Ovary (tissue), 9 donors: ENCODE data around the gene CACUL1. TPM values are rescaled to one million over a fixed set of nuclear protein-coding genes. Genes with fewer than 3 reads are reported as not detected.

Experiments
- DNase-seq, 5 donors: peaks; one replicate each; pipeline ENCODE4 v3.0.0-alpha.2; 2019 to 2020
- H3K27ac ChIP-seq, 2 donors: fragments of 200-600 bp; one replicate each; pipeline versions ENCODE4 v1.5.1 to v1.8.0; 2019 to 2022
- H3K27me3 ChIP-seq: fragments of 200-600 bp; one replicate; pipeline ENCODE4 v1.8.0; 2022
- H3K36me3 ChIP-seq: fragments of 200-600 bp; sonication (generic); one replicate; pipeline ENCODE4 v1.5.1; 2019
- H3K4me1 ChIP-seq: one replicate; pipeline ENCODE4 v1.8.1; 2013; ENCODE audit warnings: mild to moderate bottlenecking, moderate library complexity; ENCODE audit not compliant: insufficient read depth
- H3K4me3 ChIP-seq: fragments of 200-600 bp; sonication (generic); one replicate; pipeline ENCODE4 v1.5.1; 2017
- H3K9me3 ChIP-seq, 2 donors: fragments of 200-600 bp in 1 of 2; sonication (generic) in 1 of 2; one replicate each; pipeline versions ENCODE4 v1.5.1 to v1.8.1; 2013 to 2019; ENCODE audit warnings: mild to moderate bottlenecking in 1 of 2, moderate library complexity in 1 of 2
- CTCF ChIP-seq, 3 donors: fragments of 450-650 bp in 2 of 3; fragments of 200-600 bp in 1 of 3; IDR thresholded peaks; one replicate each; pipeline versions ENCODE4 v1.5.1 to v1.8.0; 2016 to 2022; ENCODE audit warnings: antibody characterized with exemption in 3 of 3, mild to moderate bottlenecking in 1 of 3
- EP300 ChIP-seq: sonication (generic); formaldehyde crosslinking; IDR thresholded peaks from one replicate; pipeline ENCODE4 v1.6.1; 2017; ENCODE audit warnings: antibody characterized with exemption
- POLR2A ChIP-seq: fragments of 450-650 bp; IDR thresholded peaks from one replicate; pipeline ENCODE4 v1.6.1; 2017; ENCODE audit warnings: antibody characterized with exemption, mild to moderate bottlenecking, moderate library complexity
- WGBS, 3 donors: extraction: QIAGEN DNeasy Blood & Tissue Kit in 1 of 3; methylation state at CpG; one replicate each; pipeline versions ENCODE4 v1.1.5 to v1.1.7; 2013 to 2017; 5-methylcytosine and 5-hydroxymethylcytosine counted together
- intact Hi-C, 4 donors: fragments of 100-400 bp; cut with DNase I; formaldehyde crosslinking; loops; one replicate each; pipeline versions ENCODE4 v1.11.0 to v1.15.1; 2022 to 2023
- polyA plus RNA-seq, 2 donors: library from polyadenylated mRNA; stranded (reverse); fragments of 200-250 nt in 1 of 2; fragments of 350-450 nt in 1 of 2; fragmentation: Illumina TruSeq in 1 of 2; extraction: RNeasy Lipid Tissue Mini Kit (QIAGEN cat#74804) in 1 of 2; gene quantifications; one replicate each; pipeline ENCODE4 v1.2.3, GENCODE V29; 2013 to 2014
- total RNA-seq, 7 donors: library from RNA; depleted of rRNA in 2 of 7; stranded (reverse); fragments of >200 nt in 2 of 7; fragmentation: NEBNext Ultra II Directional in 3 of 7; extraction: Animal tissue kit (Norgen Biotek cat#: 25700) in 3 of 7; gene quantifications; one replicate each; pipeline versions ENCODE4 v1.1.0 to v1.2.4, GENCODE V29; 2016 to 2023
- donor health status: DM: no; HTN: no; CAD: no; lungs with moderate emphysema.
- donor health status: DM: no; HTN: no; CAD: no.
- donor health status: Bipolar disorder and iron deficiency.
- donor health status: DM: yes; HTN: yes; CAD: no.
- donor health status: DM: no; HTN: no; CAD: no.
- donor health status: DM: yes; HTN: yes; CAD: no.

Gene CACUL1
- total and polyA plus RNA-seq, 9 donors: 7.0 to 29.7 (median 25.9) TPM

- H3K27ac ChIP-seq: no peak overlapping the region
- no peaks in the 10 kb centered on the region for H3K27me3 ChIP-seq
- no peaks in the 10 kb centered on the region for H3K36me3 ChIP-seq
- intact Hi-C loops: no loop called here
- H3K4me3 ChIP-seq: no peak overlapping the region
- TF ChIP-seq EP300 (no peak), POLR2A (no peak), CTCF (IDR thresholded peaks at IDR 0.05) (no peak)
- H3K4me1 ChIP-seq: peaks cover 2% of the 10 kb centered on the region
- DNase-seq: no peak
- 64 to 72% (median 68%) methylated on average over 6 of the region's 6 CpGs for WGBS, 3 donors
- H3K9me3 ChIP-seq: no peaks in the 10 kb centered on the region
Observed at GRCh38 chr10:118682533-118682932, 72.2 kb downstream of the CACUL1 start.

- intact Hi-C loops: no loop called here
- 91 to 100% (median 96%) methylated on average over 1 of the region's 1 CpG for WGBS, 3 donors
Observed at GRCh38 chr10:118680197-118680596, 74.6 kb downstream of the CACUL1 start.

GRCh38 chr10:118674226-118674919 is 80.4 kb downstream of the CACUL1 start:
- intact Hi-C loops: no loop called here
- peaks cover 4% of the 10 kb centered on the region for H3K4me1 ChIP-seq
- H3K9me3 ChIP-seq: no peaks in the 10 kb centered on the region
- DNase-seq: no peak
- H3K36me3 ChIP-seq: no peaks in the 10 kb centered on the region
- no peak overlapping the region for H3K27ac ChIP-seq
- H3K27me3 ChIP-seq: no peaks in the 10 kb centered on the region
- WGBS, 3 donors: 92 to 94% (median 93%) methylated on average over 11 of the region's 11 CpGs
- no peak overlapping the region for H3K4me3 ChIP-seq
- TF ChIP-seq POLR2A (no peak), CTCF (IDR thresholded peaks at IDR 0.05) (no peak), EP300 (no peak)

More at GRCh38 chr10:118680197-118680596, 74.6 kb downstream of the CACUL1 start:
- Histone ChIP-seq H3K27ac (no peak overlapping the region), H3K4me1 (peaks cover 4% of the 10 kb centered on the region), H3K9me3 (no peaks in the 10 kb centered on the region), H3K4me3 (no peak overlapping the region), H3K27me3 (no peaks in the 10 kb centered on the region), H3K36me3 (no peaks in the 10 kb centered on the region)
- no peak for DNase-seq
- no peak for TF ChIP-seq EP300

GRCh38 chr10:118672766-118673715 is 81.7 kb downstream of the CACUL1 start:
- Histone ChIP-seq H3K27me3 (no peaks in the 10 kb centered on the region), H3K27ac (no peak overlapping the region), H3K36me3 (no peaks in the 10 kb centered on the region), H3K9me3 (no peaks in the 10 kb centered on the region), H3K4me1 (peaks cover 17% of the 10 kb centered on the region), H3K4me3 (no peak overlapping the region)
- no peak for DNase-seq
- 80 to 86% (median 80%) methylated on average over 11 of the region's 11 CpGs for WGBS, 3 donors
- no peak for TF ChIP-seq CTCF (IDR thresholded peaks at IDR 0.05)
- no peak for TF ChIP-seq EP300
- no peak for TF ChIP-seq POLR2A
- intact Hi-C loops: no loop called here
